Kidney tubule cell (primary cell): ENCODE results near the gene ANO8.

ENCODE experiments used
- DNase-seq: peaks from one replicate; pipeline ENCODE4 v3.0.0-alpha.2; 2018; ENCODE audit warnings: low spot score

The ANO8 gene

GRCh38 chr19:17346109-17346671, 11.5 kb upstream of the ANO8 start:
- peak; percentile 71 for DNase-seq

DNA sequence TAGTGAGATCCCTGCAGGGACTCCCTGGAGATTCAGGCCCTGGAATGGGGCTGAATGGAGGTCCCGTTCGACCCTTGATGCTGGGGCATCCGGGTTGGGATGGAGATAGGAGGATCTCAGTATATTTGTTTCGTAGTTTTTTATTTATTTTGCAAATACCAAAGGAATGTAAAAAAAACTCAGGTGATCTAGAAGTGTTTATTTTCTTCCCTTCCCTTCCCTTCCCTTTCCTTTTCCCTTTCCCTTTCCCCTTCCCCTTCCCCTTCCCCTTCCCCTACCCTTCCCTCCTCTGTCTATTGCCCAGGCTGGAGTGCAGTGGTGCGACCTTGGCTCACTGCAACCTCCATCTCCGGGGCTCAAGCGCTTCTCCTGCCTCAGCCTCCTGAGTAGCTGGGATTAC, 7.2 kb upstream of the ANO8 start:
- no peak for DNase-seq

DNA sequence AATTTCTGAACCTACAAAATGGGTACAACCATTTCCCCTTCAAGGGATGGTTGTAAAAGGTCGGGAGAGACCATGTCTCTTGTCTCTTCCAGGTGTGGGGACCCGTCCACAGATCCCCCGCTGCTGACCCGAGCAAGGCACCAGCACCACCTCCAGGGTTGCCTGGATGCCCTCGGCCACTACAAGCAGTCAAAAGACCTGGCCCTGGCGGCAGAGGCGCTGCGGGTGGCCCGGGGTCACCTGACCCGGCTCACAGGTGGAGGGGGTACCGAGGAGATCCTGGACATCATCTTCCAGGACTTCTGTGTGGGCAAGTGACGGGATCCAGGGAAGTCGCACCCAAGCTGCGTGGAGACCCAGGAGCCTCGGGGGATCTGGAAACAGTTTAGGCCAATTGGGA, 6.7 kb upstream of the ANO8 start:
- no peak for DNase-seq

GRCh38 chr19:17340871-17341357, 6.3 kb upstream of the ANO8 start:
- DNase-seq, result no peak

DNA sequence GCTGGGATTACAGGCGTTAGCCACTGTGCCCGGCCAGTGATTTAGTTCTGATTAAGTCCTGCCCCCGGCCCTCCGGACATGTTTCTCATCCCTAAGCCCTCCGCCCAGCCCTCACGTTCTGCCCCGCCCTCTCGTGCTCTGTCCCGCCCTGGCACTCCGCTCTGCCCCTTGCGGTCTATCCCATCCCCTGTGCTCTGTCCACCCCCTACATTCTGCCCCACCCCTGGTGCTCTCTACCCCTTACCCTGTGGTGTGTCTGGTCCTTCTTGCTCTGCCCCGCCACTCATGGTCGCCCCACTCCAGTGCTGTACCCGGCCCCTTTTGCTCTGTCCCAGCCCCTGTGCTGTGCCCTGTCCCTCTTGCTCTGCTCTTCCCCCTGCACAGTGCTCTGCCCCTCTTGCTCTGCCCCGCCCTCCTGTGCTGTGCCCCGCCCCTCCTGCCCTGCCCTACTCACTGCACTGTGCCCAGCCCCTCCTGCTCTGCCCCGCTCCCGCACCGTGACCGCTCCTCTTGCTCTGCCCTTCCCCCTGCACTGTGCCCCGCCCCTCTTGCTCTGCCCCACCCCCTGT, 5.7 kb upstream of the ANO8 start:
- DNase-seq, result no peak

GRCh38 chr19:17339088-17339741, 4.6 kb upstream of the ANO8 start:
- DNase-seq, result no peak

DNA sequence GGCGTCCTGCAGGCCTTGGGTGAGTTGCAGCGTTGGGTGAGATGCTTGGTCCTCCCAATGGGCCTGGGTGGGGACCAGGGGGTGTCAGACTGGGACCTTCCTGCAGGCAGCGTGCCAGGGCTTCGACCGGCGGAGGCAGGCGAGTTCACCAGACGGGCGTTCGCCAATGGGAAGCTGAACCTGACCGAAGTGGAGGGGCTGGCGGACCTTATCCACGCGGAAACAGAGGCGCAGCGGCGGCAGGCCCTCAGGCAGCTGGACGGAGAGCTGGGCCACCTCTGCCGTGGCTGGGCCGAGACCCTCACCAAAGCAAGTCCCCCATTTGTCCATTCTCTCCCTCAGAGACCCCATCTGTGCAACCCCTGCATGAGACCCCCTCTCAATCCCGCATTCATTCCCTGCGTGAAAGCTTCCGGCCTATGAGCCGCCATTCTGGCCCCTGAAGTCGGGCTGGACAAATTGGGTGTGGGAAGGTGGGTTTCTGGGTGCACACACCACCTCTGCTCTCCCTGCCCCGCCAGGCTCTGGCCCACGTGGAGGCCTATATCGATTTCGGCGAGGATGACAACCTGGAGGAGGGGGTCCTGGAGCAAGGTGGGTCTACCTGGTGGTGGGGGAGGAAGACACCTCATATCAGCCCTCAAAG, 3.9 kb upstream of the ANO8 start:
- no peak for DNase-seq

GRCh38 chr19:17337675-17338432, 3.2 kb upstream of the ANO8 start:
- peak; percentile 26 for DNase-seq

DNA sequence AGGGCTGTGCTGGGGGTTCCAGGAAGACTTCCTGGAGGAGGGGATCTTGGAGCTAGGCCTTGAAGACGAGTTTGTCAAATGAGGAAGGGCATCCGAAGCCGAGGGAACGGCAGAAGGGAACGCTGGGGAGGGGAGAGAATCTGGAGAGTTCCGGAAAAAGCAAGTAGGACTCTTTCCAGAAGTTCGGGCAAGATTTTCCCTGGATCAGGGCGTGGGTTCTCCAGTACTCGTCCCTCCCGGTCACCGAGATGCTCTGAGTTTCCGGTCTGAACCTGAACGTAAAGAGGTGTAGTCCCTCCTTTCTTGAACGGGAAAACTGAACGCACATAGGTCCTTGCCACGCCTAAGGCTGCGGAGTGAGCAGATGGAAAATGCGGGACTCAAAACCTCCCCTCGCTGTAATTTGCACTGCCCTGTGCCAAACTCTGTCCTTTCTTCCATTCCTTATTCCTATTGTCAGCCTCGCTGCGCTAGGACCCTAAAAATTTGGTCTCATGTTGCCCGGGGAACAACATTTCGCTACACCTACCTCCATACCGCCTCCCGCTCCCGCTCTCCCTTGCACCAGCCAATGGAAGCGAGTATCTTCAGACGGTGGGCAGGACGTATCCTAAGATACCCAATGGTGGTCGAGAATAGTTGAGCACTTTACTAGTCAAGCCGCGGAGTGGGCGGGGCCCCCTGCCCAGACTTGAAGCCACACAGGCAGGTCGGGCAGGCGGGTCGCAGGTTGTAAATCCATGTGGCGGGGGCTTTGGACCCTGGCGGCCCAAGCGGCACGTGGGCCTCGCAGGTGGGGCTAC, 2.4 kb upstream of the ANO8 start, which contains the start of gene GTPBP3:
Gene GTPBP3 (plus strand): TSS at position 682 of the 803 bp plus-strand sequence. CDS start 59 bp downstream, at position 741.
- DNase-seq, result peak; percentile 98

- DNase-seq, result no peak
Measured at GRCh38 chr19:17335575-17335974, 920 bp upstream of the ANO8 start.

DNA sequence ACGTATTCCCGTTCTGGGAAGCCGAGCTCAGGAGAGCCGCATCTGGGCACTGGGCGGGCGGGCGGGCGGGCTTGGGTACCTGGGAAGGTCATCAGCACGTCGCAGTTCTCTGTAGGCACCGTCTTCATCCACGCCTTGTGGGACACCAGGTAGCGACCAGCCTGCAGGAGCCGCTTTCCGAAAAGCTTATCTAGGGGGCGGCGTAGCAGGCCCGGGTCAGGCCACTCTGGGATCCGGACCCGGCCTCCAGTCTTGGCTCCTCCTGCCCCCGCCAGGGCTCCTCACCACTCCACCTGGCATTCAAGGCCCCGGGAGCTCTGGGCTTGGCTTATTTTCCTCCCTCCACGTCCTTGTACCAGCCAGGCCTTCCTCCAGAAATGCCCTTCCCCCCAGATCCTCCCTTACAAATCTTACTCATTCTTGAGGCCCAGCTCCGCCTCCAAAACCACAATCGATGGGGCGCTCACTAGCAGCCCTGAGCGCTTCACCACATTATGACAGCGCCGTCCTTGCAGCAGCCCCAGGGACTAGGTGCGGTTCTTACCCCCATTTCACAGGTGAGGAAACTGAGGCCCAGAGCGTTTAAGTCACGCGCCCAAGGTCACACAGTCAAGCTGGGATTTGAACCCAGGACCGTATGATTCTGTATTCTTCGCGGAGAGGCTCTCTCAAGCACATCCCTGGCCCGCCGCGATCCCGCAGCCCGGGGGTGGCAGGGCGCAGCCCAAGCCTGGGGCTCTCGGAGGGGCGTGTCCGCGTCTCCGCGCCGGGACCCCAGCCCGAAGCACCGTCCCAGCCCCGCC, 843 bp downstream of the ANO8 start:
- peak; percentile 89 for DNase-seq

- peak; percentile 52 for DNase-seq
Measured at GRCh38 chr19:17332677-17333581, 1.7 kb downstream of the ANO8 start.

DNA sequence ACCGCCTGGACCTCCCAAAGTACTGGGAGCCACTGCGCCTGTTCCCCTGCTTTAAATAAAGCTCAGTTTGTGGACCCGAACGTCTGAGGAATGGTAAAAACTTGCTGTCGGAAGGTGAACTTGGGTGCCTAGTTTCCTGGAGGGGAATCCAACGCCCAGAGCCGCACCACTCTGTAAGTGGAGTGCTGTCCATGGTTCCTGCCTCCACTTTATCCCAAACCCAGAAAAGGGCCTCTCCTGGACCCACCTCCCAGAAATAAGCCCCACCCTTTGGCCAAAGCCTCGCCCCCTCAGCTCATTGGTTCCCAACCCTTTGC, 2.3 kb downstream of the ANO8 start:
- no peak for DNase-seq

- no peak for DNase-seq
Measured at GRCh38 chr19:17331045-17331558, 3.6 kb downstream of the ANO8 start.

DNA sequence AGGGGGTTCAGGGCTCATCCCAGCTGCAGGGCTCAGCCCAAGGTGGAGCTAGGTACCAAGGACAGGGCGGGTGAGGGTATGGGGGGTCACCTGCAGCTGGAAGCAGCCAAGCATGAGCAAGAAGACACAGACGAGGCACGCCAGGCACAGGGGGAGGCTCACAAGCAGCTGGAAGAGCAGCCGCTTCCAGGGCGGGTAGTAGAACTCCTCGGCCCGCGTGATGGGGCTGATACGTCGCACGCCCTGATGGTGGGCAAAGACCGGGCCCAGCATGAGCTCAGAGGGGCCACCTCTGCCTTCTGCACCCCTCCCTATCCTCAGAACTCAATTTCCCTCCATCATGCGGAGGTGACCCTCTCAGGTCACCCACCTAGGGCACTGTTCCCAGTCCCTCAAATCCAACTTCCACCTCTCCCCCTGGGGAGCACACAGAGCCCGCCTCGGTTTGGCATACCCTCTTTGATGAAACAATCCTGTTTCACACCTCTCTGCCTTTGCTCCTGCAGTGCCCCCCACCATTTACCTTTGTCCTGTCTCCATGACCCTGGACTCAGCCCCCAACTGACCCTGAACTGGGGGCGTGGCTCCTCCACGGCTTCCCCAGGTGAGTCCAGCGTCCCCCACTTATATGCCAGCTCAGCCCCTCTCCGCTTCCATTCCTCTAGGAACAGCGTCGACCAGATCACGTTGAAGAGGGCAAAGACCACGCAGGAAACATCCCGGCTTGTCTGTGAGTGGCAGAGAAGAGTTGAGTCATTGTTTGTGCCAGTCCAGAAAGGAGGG, 4.2 kb downstream of the ANO8 start:
- DNase-seq, result no peak

GRCh38 chr19:17329366-17330261, 5.0 kb downstream of the ANO8 start:
- no peak for DNase-seq

DNA sequence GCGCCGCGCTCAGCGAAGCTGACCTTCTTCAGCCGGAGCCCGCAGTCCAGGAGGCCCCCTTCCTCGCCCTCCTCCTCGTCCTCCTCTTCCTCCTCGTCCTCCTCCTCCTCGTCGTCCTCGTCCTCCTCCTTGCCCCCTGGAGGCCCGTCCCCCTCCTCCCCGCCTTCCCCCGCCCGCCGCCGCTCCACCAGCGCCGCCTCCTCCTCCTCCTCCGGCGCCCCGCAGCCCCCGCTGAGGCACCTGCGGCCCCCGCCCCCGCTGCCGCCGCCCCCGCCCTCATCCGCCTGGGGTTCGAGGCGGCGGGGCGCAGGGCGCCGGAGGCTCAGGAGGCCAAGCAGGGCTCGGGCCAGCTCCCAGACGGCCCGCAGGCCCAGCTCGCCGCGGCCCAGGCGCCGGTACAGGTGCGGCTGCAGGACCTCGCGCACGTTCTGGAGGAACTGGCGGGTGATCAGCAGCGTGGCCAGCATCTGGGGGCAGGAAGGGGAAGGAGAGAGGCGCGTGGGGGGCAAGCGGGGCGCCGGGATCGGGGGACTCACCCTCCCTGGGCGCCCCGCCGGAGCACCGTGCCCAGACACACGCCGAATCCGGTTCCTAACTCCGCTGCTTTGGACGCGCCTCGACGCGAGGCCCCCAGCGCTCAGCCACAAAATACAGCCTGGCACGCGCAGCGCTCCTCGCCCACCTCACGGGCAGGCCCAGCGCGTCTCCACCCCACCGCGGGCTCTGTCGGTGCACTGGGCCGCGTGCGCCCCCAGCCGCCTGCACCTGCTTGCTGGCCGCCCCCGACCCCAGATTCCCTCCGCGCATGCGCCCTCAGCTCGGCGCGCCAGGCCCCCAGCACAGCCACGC, 5.9 kb downstream of the ANO8 start:
- no peak for DNase-seq
